HG03045 (cell line): ENCODE measurements around the gene LRTM2.

Experiments
- ATAC-seq: cut with Tn5 transposase; IDR thresholded peaks from one replicate; pipeline ENCODE4 v1.9.1; 2021; ENCODE audit warnings: mild to moderate bottlenecking, moderate library complexity; ENCODE audit not compliant: unreplicated experiment

Gene LRTM2

GRCh38 chr12:1863823-1864222 lies 43.5 kb downstream of the LRTM2 start:
- ATAC-seq, result no peak

- no peak for ATAC-seq
Observed at GRCh38 chr12:1864456-1864855, 44.1 kb downstream of the LRTM2 start.

GRCh38 chr12:1864867-1865266 lies 44.5 kb downstream of the LRTM2 start:
- no peak for ATAC-seq

- no peak for ATAC-seq
Observed at GRCh38 chr12:1865284-1865866, 45.0 kb downstream of the LRTM2 start.

- no peak for ATAC-seq
Observed at GRCh38 chr12:1869145-1869544, 48.8 kb downstream of the LRTM2 start.

GRCh38 chr12:1870086-1870485 lies 49.7 kb downstream of the LRTM2 start:
- no peak for ATAC-seq

GRCh38 chr12:1870998-1871917 lies 50.9 kb downstream of the LRTM2 start:
- ATAC-seq, result no peak

- ATAC-seq, result no peak
Observed at GRCh38 chr12:1872001-1872400, 51.6 kb downstream of the LRTM2 start.

- ATAC-seq, result no peak
Observed at GRCh38 chr12:1872448-1872847, 52.1 kb downstream of the LRTM2 start.

GRCh38 chr12:1873531-1874510 lies 53.5 kb downstream of the LRTM2 start:
- no peak for ATAC-seq

GRCh38 chr12:1875608-1876007 lies 55.2 kb downstream of the LRTM2 start:
- no peak for ATAC-seq

- ATAC-seq, result no peak
Observed at GRCh38 chr12:1876086-1876485, 55.7 kb downstream of the LRTM2 start.

- ATAC-seq, result no peak
Observed at GRCh38 chr12:1877169-1877878, 57.0 kb downstream of the LRTM2 start.

GRCh38 chr12:1878214-1878613 lies 57.8 kb downstream of the LRTM2 start:
- ATAC-seq, result no peak

- ATAC-seq, result no peak
Observed at GRCh38 chr12:1878695-1879094, 58.3 kb downstream of the LRTM2 start.

GRCh38 chr12:1879633-1880032 lies 59.3 kb downstream of the LRTM2 start:
- no peak for ATAC-seq

GRCh38 chr12:1880153-1880845 lies 59.9 kb downstream of the LRTM2 start:
- ATAC-seq, result no peak

- no peak for ATAC-seq
Observed at GRCh38 chr12:1880876-1881275, 60.5 kb downstream of the LRTM2 start.

GRCh38 chr12:1881301-1881700 lies 60.9 kb downstream of the LRTM2 start:
- ATAC-seq, result no peak

- ATAC-seq, result no peak
Observed at GRCh38 chr12:1881936-1882335, 61.6 kb downstream of the LRTM2 start.
